ENCODE results near the gene ANKRD16. TPM values are rescaled to one million over a fixed set of nuclear protein-coding genes. Genes with fewer than 3 reads are reported as not detected.
"Not testable (repeated sequence)": the region's sequence is repeated elsewhere in the genome, so short reads cannot be mapped to it uniquely, and the experiment has no call there.

The ANKRD16 gene
- polyA plus RNA-seq, 3 donors: 3.3 to 4.8 (median 4.6) TPM

DNA sequence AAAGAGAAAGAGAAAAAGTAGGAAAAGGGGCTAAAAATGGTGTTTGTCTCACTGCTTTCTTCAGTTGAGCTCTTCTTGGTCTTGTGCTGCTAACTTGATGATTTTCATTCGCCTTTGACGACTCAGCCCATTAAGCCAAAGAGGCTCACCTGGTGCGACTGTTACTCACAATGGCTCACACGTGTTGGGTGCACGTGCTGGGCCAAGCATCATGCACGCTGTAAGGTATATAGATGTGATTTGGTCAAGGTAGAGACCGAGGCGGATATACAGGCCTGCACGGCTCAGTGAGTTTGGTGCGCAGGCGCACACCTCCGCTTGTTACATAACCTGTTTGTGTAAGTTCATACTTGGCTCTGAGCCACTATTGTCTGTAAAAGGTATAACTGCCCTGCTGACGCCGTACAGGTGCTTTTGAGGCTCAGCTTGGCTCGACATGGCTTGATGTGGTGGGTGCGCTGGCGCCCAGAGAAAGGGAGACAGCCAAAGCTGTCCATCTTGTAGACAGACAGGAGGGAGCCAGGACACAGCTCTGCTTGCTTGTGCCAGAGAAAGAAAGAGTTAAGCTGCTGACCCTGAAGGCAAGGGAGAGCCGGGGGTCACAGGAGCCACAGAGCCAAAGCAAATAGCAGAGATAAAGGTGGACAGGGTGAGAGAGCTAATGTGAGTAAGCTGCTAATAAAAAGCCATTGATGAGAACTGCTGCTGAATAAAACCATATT, 33.6 kb downstream of the ANKRD16 start:
- H3K27ac ChIP-seq (ENCODE audit: low read depth, low read length): no peak overlapping the region
- 75 to 91% (median 83%) methylated on average over 18 of the region's 18 CpGs for WGBS, 3 donors

DNA sequence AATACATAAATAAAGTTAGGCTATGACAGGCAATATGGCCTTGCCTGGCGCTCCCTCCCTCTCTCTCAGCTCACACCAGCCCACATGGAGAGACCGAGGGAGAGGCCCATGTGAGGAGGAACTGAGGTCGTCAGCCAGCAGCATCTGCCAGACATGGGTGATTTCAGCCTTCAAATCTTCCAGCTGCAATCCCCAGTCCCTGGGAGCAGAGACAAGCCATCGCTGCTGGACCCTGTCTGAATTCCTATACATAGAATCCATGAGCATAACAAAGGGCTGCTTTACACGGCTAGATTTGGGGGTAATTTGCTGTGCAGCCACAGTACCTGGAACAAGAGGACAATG, 35.6 kb downstream of the ANKRD16 start:
- 66 to 74% (median 72%) methylated on average over 5 of the region's 5 CpGs for WGBS, 3 donors
- no peak overlapping the region for H3K27ac ChIP-seq (ENCODE audit: low read depth, low read length)

DNA sequence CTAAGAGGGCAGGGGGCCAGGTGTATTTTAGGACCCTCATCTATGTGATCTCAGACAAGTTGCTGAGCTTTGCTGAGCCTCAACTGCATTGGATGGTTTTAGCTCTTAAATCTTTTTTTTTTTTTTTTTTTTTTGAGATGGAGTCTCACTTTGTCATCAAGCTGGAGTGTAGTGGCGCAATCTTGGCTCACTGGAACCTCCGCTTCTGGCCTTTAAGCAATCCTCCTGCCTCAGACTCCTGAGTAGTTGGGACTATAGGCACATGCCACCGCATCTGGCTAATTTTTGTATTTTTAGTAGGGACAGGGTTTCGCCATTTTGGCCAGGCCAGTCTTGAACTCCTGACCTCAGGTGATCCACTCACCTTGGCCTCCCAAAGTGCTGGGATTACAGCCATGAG, 43.0 kb downstream of the ANKRD16 start:
- not testable (repeated sequence) for H3K27ac ChIP-seq (ENCODE audit: low read depth, low read length)
- WGBS, 3 donors: 87 to 99% (median 95%) methylated on average over 4 of the region's 4 CpGs

DNA sequence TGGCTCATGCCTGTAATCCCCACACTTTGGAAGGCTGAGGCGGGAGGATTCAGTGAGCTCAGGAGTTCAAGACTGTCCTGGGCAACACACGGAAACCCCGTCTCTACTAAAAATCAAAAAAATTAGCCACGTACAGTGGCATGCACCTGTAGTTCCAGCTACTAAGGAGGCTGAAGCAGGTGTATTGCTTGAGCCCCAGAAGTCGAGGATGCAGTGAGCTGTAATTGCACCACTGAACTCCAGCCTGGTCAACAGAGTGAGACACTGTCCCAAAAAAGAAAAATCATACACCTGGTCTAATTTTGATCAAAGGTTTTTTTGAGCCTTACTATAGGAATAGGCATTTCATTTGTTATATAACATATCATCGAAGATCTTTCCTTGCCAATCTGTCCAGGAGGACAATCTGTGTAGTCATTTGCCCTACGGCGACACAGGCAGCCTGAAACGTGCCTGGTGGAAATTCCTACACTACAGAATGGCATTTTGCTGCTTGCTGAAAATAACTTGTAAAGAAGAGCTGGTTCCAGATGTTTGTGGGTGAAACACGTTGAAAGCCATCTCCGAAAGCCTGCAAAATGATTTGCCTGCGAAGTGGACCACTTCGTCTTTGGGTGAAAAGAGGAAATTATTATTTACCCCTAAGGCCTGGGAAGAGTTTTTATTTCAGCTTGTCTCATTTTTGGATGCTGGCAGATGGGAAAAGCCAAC, 45.2 kb downstream of the ANKRD16 start:
- 77 to 86% (median 84%) methylated on average over 13 of the region's 13 CpGs for WGBS, 3 donors
- no peak overlapping the region for H3K27ac ChIP-seq (ENCODE audit: low read depth, low read length)

DNA sequence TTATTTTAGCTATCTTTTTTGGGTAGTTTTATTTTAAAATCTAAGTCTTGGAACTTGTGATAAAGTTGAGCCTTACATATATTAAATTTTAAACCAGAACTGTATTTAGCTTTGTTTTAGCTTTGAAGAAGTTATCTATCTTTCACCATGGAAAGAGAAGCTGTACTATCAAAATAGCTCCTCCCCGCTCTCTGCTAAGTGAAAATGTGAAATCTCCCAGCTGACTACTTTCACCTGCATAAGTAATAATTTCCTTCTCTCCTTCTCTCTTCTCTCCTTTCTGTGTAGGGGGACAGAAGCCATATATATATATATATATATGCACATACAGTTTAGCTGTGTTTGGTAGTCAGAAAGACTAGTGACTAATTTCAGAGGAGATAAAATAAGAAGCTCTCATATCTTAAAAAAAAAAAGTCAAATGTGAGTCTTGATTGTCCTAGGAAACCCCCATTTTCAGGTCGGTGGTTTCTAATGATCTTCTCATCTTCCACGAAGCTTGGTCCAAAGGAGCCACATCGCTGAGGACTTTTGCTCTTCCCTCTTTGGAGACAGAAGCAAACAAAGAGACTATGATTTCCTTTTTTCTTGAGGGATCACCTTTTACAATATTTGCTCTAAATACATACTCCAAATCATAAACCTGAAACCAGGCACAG, 45.9 kb downstream of the ANKRD16 start:
- no peak overlapping the region for H3K27ac ChIP-seq (ENCODE audit: low read depth, low read length)
- 61 to 79% (median 72%) methylated on average over 4 of the region's 4 CpGs for WGBS, 3 donors

DNA sequence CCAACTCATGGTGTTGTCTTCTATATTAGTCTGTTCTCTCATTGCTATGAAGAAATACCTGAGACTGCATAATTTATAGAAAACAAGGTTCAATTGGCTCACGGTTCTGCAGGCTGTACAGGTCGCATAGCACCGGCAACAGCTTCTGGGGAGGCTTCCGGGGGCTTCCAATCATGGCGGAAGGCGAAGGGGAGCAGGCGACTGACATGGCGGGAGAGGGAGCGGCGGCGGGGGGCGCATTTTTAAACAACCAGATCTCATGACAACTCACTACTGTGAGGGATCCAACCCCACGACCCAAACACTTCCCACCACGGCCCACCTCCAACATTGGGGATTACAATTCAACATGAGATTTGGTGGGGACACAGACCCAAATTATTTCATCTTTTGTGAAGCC, 47.7 kb downstream of the ANKRD16 start:
- WGBS, 3 donors: 94 to 95% (median 94%) methylated on average over 13 to 14 of the region's 14 CpGs
- no peak overlapping the region for H3K27ac ChIP-seq (ENCODE audit: low read depth, low read length)

DNA sequence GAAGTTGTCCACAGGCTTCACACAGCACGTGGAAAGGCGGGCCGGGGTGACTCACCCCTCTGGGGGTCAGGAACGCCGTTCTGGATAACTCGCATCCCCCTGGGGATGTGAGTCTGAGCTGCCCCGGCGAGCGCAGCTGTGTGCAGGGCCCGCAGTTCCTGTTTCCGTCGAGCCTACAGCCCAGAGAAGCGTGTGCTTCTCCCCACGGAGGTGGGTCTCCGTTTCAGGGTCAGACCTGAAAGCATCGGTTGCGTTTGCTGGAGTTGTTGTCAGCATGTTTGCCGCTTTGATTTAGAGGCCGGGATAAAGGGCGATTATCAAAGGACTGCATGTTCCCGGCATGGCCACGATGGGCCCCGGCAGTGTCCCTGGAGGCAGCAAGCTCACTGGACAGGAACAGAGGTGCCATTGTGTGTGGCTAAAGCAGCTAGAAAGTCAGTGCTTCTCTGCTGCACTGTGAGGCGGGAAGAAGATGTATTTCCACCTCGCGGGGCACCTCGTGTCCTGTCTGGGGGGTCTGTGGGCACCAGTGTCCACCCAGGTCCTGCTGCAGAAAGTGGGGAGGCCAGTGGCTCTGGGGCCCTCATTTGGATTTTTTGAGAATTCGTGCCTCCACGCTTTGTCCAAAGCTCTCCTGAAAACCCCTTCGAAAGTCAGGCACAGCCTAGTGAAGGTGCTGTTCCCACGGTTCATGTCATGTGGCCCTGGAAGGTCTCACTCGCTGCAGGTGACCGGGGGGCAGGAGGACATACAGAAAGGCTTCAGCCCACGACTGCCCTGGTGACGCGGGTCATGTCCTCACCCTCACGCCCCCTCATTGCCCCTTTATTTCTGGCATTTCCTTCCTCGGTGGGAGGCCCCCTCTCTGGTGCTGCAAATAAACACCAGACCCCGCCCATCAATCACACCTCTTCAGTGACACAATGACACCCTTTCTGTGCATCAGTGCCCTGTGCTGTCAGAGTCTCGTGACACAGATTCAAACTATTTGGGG, 49.1 kb downstream of the ANKRD16 start:
- WGBS, 3 donors: 40 to 48% (median 43%) methylated on average over 39 to 40 of the region's 40 CpGs
- H3K27ac ChIP-seq (ENCODE audit: low read depth, low read length): no peak overlapping the region

DNA sequence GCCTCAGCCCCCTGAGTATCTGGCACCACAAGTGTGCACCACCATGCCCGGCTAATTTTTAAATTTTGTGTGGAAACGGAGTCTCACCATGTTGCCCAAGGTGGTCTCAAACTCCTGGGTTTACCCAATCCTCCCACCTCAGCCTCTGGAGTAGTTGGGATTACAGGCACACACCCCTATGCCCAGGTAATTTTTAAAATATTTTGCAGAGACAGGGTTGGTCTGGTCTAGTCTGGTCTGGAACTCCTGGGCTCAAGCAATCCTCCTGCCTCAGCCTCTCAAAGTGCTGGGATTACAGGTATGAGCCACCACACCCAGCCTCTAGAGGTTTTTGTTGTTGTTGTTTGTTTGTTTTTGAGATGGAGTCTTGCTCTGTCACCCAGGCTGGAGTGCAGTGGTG, 53.5 kb downstream of the ANKRD16 start:
- H3K27ac ChIP-seq (ENCODE audit: low read depth, low read length): not testable (repeated sequence)
- 90 to 96% (median 92%) methylated on average over 2 of the region's 2 CpGs for WGBS, 3 donors

DNA sequence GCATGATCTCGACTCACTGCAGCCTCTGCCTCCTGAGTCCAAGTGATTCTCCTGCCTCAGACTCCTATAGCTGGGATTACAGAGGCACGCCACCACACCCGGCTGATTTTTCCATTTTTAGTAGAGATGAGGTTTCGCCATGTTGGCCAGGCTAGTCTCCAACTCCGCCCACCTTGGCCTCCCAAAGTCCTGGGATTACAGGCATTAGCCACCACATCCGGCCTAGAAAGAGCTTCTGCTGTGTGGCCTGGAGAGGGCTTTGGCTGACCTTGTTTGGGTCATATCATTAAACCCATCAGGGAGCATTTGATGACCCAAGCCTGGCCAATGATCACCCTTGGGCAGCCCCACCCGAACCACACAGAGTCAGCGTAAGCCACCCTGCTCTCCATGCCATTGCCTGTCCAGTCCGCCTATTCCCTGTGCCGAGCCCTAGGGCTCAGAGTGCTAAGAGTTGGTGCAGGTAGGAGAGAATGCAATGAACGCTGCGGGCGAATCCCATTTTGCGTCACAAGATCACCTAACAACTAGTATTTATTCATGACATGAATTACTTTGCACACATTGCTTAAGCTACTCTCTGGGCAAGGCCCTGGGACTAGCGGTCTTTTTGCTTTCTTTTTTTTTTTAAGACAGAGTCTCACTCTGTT, 54.1 kb downstream of the ANKRD16 start:
- H3K27ac ChIP-seq (ENCODE audit: low read depth, low read length): no peak overlapping the region
- 93 to 95% (median 94%) methylated on average over 15 of the region's 15 CpGs for WGBS, 3 donors

DNA sequence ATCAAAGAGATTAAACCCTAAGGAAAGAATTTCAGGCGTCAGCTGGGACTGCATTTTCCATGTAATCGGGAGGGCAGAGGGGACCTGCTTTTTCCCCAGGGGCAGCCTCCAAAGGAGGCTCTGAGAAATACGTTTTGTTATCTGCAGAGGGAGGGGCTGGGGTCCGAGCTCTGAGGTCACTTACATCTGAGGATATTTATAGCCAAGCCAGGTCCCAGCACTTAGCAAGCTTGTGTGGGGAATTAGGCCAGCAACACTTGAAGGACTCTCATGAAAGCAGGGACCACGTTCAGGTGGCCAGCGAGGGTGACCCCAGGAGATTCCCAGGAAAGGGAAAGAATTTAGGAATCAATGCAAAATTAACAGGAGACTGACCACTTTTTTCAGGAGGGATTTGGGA, 55.9 kb downstream of the ANKRD16 start:
- H3K27ac ChIP-seq (ENCODE audit: low read depth, low read length): no peak overlapping the region
- WGBS, 3 donors: 55 to 62% (median 57%) methylated on average over 6 of the region's 6 CpGs

DNA sequence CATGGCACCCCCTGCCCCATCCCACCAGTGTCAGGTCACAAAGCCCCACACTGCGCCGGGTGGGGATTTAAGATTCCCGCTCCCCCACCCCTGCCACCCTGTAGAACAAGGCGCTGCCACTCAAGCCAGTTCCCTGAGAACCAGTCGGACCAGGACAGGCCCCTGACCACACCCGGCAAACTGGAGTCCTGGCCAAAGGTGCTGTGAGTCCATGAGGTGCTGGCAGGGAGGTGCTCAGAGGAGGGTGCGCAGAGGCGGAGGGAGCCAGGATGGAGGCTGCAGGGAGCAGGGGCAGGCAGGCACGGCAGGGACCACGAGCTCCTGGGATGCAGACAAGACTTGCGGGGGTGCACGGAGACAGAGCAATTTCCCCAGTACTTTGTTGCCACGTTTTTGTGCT, 56.7 kb downstream of the ANKRD16 start:
- WGBS, 3 donors: 81 to 92% (median 84%) methylated on average over 13 of the region's 13 CpGs
- no peak overlapping the region for H3K27ac ChIP-seq (ENCODE audit: low read depth, low read length)

DNA sequence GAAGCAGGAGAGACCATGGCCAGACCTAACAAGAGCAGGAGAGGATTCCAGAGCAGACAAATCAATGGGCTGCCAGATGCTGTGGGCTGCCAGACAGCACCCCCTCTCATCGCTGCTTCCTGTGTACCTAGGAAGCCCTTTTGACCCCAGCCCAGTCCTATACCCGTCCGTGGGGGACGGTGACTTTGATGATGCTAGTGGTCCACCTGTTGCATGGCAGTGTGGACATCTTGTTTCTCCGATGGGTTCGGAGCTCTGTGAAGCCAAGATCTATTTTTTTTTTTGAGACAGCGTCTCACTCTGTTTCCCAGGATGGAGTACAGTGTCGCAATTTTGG, 58.3 kb downstream of the ANKRD16 start:
- 88 to 89% (median 89%) methylated on average over 8 of the region's 8 CpGs for WGBS, 3 donors
- H3K27ac ChIP-seq (ENCODE audit: low read depth, low read length): no peak overlapping the region

DNA sequence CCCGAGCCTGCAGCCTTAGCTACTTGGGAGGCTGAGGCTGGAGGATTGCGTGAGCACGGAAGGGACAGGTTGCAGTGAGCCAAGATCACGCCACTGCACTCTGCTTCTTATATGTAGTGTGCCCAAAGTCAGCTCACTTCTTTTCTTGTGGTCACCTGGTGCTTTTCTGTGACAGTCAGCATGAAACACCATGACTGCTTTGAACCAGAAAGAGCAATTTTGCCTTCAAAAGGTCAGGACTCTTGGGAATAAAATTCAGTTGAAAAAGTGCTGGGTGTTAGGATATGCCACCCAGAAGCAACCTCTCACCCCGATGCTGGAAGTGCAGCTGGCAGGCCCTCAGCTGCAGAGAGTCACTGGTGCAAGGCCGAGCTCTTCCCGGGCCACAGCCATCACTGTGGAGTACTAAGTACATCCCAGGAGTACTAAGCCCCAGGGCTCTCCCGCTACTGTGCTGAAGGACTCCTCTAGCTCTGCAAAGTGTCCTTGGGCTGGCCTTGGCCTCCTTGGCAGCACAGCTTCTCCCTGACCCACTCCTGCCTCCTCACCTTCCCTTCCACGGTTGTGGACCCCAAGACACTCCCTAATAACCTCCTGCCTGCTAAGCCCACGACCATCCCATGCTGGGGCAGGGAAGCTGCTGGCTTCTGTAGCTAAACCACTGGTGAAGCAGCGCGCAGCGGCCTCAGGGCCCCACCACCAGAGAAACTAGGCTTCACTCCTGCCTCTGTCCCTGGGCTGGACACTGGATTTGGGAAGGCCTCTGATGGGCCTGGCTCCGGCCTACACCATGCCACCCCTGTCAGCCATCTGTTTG, 58.9 kb downstream of the ANKRD16 start:
- 90 to 94% (median 92%) methylated on average over 14 of the region's 14 CpGs for WGBS, 3 donors
- H3K27ac ChIP-seq (ENCODE audit: low read depth, low read length): no peak overlapping the region

DNA sequence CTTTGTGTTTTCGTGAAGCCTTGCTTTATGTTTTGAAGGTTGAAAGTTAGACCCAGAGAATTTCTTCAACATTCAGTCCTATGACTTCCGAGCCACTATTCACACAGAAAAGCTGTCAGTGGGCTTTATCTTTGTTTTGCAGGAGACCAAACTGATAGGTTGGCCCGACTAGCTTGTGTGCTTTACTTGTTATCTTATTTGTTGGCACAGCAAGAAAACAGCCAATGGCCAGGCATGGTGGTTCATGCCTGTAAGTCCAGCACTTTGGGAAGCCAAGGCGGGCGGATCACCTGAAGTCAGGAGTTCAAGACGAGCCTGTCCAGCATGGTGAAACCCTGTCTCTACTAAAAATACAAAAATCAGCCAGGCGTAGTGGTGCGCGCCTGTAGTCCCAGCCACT, 60.4 kb downstream of the ANKRD16 start:
- no peak overlapping the region for H3K27ac ChIP-seq (ENCODE audit: low read depth, low read length)
- 62 to 90% (median 89%) methylated on average over 9 of the region's 9 CpGs for WGBS, 3 donors

DNA sequence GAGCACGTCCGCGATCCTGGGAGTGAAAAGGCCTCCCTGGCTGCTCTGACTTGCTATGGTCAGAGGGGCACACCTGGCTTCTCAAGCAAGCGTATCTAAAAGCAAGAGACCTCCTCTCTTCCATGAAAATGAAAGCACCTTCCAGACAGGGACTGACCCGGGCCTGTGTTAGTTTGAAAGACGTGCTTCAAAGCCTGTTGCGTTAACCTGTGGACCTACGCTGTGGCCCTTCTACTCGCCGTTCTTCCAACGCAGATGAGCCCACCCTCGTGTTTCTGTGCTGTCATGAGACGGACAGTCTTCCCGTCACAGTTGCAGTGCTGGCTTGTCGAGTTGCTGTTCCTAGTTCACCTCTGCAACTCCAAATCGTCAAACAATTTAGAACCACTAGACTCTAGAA, 61.0 kb downstream of the ANKRD16 start:
- WGBS, 3 donors: 90 to 92% (median 91%) methylated on average over 16 of the region's 16 CpGs
- no peak overlapping the region for H3K27ac ChIP-seq (ENCODE audit: low read depth, low read length)

DNA sequence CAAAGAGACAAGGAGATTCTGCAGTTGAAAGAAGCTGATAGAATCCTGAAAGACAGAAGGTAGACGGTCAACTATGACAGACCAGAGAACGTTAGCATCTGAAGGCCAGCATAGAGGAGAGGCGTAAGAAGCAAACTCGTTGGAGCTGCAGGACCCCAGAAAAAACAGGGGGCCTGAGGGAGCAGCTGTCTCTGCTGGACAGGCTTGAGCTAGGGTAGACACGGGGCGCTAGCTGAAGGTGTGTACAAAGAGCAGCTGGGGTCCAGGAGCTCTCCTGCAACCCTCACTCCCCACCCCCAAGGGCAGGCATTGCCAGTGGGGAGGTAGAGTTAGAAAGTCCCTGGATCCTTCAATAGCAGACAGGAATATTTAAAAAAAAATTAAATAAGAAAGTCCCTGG, 61.9 kb downstream of the ANKRD16 start:
- 87 to 91% (median 89%) methylated on average over 6 of the region's 6 CpGs for WGBS, 3 donors
- H3K27ac ChIP-seq (ENCODE audit: low read depth, low read length): no peak overlapping the region

DNA sequence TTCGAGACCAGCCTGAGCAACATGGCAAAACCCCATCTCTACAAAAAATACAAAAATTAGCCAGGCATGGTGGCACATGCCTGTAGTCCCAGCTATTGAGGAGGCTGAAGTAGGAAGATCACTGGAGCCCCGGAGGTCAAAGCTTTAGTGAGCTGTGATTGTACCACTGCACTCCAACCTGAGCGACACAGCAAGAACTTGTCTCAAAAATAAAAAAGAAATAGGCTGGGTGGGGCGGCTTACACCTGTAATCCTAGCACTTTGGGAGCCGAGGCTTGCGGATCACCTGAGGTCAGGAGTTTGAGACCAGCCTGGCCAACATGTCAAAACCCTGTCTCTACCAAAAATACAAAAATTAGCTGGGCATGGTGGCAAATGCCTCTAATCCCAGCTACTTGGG, 63.2 kb downstream of the ANKRD16 start:
- H3K27ac ChIP-seq (ENCODE audit: low read depth, low read length): not testable (repeated sequence)

More for the DNA sequence above, 63.2 kb downstream of the ANKRD16 start:
- WGBS, 3 donors: 94 to 97% (median 94%) methylated on average over 6 of the region's 6 CpGs

All from adipose tissue (tissue), 3 donors.